ENCODE measurements around the gene TMEM126B. TPM values are rescaled to one million over a fixed set of nuclear protein-coding genes. Genes with fewer than 3 reads are reported as not detected.

TMEM126B gene
- total RNA-seq, 1 experiment from 2014 or later: 144 TPM

DNA sequence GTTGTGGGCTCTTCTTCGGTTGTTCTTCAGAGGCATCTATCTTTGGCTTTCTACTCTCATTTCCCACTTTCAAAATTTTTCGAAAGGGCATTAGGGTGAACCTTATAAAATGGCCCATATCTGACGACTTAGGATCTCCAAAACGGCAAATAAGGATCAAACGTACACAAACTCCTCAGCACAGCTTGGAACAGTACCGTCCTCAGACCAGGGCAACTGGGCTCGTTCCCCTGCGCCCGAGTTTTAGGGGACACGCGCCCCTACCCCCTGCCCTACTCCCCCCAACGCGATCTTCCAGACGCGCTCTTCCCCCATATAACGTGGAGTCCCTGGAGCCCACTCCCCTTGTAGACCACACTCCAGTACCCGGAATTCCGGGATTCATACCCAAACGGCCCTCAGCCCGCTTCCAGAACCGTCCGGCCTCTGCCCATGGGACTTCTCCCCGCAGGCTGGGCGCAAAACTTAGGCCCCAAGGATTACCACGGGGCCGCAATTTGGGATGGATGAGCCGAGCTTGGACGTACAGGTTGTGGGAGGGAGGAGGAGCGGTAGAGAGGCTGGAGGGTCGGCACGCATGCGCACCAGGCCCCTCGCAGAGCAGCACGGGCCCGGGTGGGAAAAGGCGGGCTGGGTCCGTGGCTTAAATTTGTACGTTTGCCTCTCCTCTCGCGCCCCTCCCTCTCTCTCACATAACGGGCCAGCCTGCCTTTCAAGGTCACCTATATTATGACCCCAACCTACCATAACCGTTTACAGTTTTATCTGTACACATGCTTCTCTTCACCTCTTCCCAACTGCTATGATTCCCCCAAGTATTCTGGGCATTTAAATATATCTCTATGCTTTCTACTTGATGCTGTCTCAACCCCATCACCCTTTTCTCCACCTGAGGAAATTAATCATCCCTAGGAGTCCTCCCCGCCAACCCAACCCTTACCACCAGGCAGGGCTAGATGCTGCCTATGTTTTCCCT, 54.2 kb downstream of the TMEM126B start:
- no peaks in the 10 kb centered on the region for H3K4me1 ChIP-seq
- CTCF ChIA-PET: no interaction called here
- no peaks in the 10 kb centered on the region for H3K27me3 Mint-ChIP-seq (ENCODE audit: insufficient read depth, unreplicated experiment)
- intact Hi-C loops (cut with micrococcal nuclease; ENCODE audit: unreplicated experiment): no loop called here
- no peak overlapping the region for H3K4me3 ChIP-seq (ENCODE audit: low read depth, low read length)
- TF ChIP-seq, protein P1, sequence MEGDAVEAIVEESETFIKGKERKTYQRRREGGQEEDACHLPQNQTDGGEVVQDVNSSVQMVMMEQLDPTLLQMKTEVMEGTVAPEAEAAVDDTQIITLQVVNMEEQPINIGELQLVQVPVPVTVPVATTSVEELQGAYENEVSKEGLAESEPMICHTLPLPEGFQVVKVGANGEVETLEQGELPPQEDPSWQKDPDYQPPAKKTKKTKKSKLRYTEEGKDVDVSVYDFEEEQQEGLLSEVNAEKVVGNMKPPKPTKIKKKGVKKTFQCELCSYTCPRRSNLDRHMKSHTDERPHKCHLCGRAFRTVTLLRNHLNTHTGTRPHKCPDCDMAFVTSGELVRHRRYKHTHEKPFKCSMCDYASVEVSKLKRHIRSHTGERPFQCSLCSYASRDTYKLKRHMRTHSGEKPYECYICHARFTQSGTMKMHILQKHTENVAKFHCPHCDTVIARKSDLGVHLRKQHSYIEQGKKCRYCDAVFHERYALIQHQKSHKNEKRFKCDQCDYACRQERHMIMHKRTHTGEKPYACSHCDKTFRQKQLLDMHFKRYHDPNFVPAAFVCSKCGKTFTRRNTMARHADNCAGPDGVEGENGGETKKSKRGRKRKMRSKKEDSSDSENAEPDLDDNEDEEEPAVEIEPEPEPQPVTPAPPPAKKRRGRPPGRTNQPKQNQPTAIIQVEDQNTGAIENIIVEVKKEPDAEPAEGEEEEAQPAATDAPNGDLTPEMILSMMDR (IDR thresholded peaks at IDR 0.05; ENCODE audit: insufficient read depth in 1 of 2, low read depth in 1 of 2, low read length in 1 of 2, severe bottlenecking in 1 of 2, unreplicated experiment in 1 of 2): no peak
- peaks cover 19% of the 10 kb centered on the region for H3K36me3 Mint-ChIP-seq (ENCODE audit: insufficient read depth, unreplicated experiment)
- DNase-seq: no peak
- H3K36me3 ChIP-seq (ENCODE audit: control insufficient read depth, insufficient read depth, low read length): no peaks in the 10 kb centered on the region
- H3K9me3 Mint-ChIP-seq (ENCODE audit: unreplicated experiment): no peaks in the 10 kb centered on the region
- peaks cover 24% of the 10 kb centered on the region for H3K4me1 Mint-ChIP-seq (ENCODE audit: low read depth, unreplicated experiment)
- no peak overlapping the region for H3K4me3 Mint-ChIP-seq (ENCODE audit: unreplicated experiment)
- no peaks in the 10 kb centered on the region for H3K9me3 ChIP-seq
- H3K27me3 ChIP-seq (replicated peaks; ENCODE audit: control insufficient read depth, insufficient read depth, low read length): no peaks in the 10 kb centered on the region
- H3K27ac Mint-ChIP-seq (ENCODE audit: unreplicated experiment): no peak overlapping the region
- BruUV-seq (replicated peaks): no TSS peak
- POLR2A ChIA-PET: no interaction called here

DNA sequence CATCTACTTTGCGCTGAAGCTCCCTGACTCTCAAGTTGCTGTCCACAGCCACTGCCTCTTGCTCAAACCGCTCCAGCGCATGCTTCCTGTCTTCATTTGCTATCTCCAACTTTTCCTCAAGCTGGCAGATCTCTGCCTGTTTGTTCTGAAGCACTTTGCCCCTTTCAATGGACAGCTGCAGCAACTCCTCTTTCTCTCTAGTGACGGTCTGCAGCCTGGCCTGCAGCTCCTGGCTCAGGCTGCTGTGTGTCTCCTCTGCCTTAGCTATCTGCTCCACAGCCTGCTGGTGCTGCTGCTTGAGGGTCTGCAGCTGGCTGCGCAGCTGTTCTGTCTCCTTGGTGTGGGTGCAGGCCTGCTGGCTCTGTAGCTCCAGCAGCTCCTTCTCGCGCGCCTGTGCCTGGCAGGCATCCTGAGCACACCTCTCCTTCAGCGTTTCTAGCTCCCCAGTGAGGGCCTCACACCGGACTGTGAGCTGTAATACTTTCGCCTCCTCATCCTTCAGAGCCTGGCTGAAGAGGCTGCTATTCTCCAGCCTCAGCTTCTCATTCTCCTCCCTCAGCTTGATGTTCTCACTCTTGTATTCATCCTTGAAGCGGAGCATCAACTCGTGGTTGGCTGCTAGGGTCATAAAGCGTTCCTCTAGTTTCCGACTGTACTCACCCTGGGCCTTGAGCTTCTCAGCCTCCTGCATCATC, 56.9 kb downstream of the TMEM126B start:
- Mint-ChIP-seq H3K4me3 (ENCODE audit: unreplicated experiment) (no peak overlapping the region), H3K27me3 (ENCODE audit: insufficient read depth, unreplicated experiment) (no peaks in the 10 kb centered on the region), H3K27ac (ENCODE audit: unreplicated experiment) (peak overlapping the region; percentile 23), H3K4me1 (ENCODE audit: low read depth, unreplicated experiment) (peaks cover 21% of the 10 kb centered on the region), H3K36me3 (ENCODE audit: insufficient read depth, unreplicated experiment) (peaks cover 19% of the 10 kb centered on the region), H3K9me3 (ENCODE audit: unreplicated experiment) (no peaks in the 10 kb centered on the region)
- Histone ChIP-seq H3K9me3 (no peaks in the 10 kb centered on the region), H3K4me1 (no peaks in the 10 kb centered on the region), H3K36me3 (ENCODE audit: control insufficient read depth, insufficient read depth, low read length) (no peaks in the 10 kb centered on the region), H3K27me3 (replicated peaks; ENCODE audit: control insufficient read depth, insufficient read depth, low read length) (no peaks in the 10 kb centered on the region), H3K4me3 (ENCODE audit: low read depth, low read length) (no peak overlapping the region)
- no peak for DNase-seq
- ChIA-PET POLR2A (interaction anchor here (1.4 kb wide), 1 partner anchor 38 kb away, joined by 7 read pairs; the partner anchor contains the start of gene TMEM126A), CTCF (interaction anchor here (0.9 to 1.0 kb wide), 2 partner anchors 10 to 141 kb away, joined by 3 read pairs; no protein-coding TSS in a partner anchor)
- TF ChIP-seq, protein P1 (IDR thresholded peaks at IDR 0.05; ENCODE audit: insufficient read depth in 1 of 2, low read depth in 1 of 2, low read length in 1 of 2, severe bottlenecking in 1 of 2, unreplicated experiment in 1 of 2): no peak
- no TSS peak for BruUV-seq (replicated peaks)
- intact Hi-C loops (cut with micrococcal nuclease; ENCODE audit: unreplicated experiment): no loop called here

DNA sequence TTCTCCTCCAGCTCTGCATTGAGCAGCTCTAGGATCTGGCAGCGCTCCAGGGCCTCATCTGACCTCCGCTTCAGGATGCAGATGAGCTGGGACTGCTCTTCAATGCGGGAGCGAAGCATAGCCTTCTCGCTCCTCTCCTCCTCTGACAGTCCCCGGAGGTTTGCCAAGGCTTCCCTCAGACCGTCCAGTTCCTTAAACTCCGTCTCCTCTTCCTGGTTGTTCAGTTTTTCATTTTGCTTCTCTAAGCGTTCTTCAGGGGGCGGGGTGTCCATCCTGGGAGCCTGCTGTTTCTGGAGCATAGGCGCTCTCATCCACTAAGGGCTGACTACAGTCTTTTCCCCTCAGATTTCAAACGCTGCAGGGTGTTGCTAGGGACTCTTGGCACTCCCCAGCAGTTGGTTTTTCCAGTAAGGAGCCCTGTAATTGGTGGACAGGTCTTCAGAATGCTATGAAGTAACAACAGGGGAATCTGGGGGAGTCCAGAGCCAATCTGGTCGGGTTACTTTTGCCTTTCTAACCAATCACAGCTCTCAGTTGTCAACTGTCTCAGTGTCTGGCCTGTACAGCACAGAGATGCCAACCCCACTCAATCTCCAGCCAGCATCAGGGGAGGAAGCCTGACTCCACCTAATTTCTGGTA, 57.5 kb downstream of the TMEM126B start, which contains the start of gene CCDC89:
CCDC89 (minus strand) TSS at position 376 of the 640 bp plus-strand sequence; CDS start at position 311, 65 bp downstream.
- BruUV-seq (replicated peaks): no TSS peak
- Histone ChIP-seq H3K27me3 (replicated peaks; ENCODE audit: control insufficient read depth, insufficient read depth, low read length) (no peaks in the 10 kb centered on the region), H3K9me3 (no peaks in the 10 kb centered on the region), H3K36me3 (ENCODE audit: control insufficient read depth, insufficient read depth, low read length) (no peaks in the 10 kb centered on the region), H3K4me3 (ENCODE audit: low read depth, low read length) (no peak within 1 kb of the TSS), H3K4me1 (no peaks in the 10 kb centered on the region)
- ChIA-PET POLR2A (interaction anchor here (0.6 to 1.4 kb wide), 2 partner anchors 38 to 110 kb away, joined by 3 to 7 read pairs; partner anchors contain the start of gene TMEM126A), CTCF (interaction anchor here (0.9 to 1.4 kb wide), 3 partner anchors 9 to 141 kb away, joined by 3 read pairs; no protein-coding TSS in a partner anchor)
- Mint-ChIP-seq H3K4me3 (ENCODE audit: unreplicated experiment) (no peak within 1 kb of the TSS), H3K27me3 (ENCODE audit: insufficient read depth, unreplicated experiment) (no peaks in the 10 kb centered on the region), H3K36me3 (ENCODE audit: insufficient read depth, unreplicated experiment) (peaks cover 25% of the 10 kb centered on the region), H3K9me3 (ENCODE audit: unreplicated experiment) (no peaks in the 10 kb centered on the region), H3K4me1 (ENCODE audit: low read depth, unreplicated experiment) (peaks cover 18% of the 10 kb centered on the region), H3K27ac (ENCODE audit: unreplicated experiment) (peak within 1 kb of the TSS; percentile 23)
- intact Hi-C loops (cut with micrococcal nuclease; ENCODE audit: unreplicated experiment): no loop called here
- peak; percentile 53 to 59 for DNase-seq
- TF ChIP-seq, protein P1 (IDR thresholded peaks at IDR 0.05; ENCODE audit: insufficient read depth in 1 of 2, low read depth in 1 of 2, low read length in 1 of 2, severe bottlenecking in 1 of 2, unreplicated experiment in 1 of 2): no peak
